HL-60 (cell line): Measurements from ENCODE around the gene LRBA.

Source experiments
- DNase-seq, 2 experiments: peaks; one replicate each; pipeline ENCODE4 v3.0.0-alpha.2; 2010 to 2020; ENCODE audit warnings: low read depth in 1 of 2, low spot score in 1 of 2
- H3K27ac ChIP-seq: fragments of 250-450 bp; sonication (Bioruptor Pico); replicated peaks from 2 replicates; pipeline ENCODE4 v1.5.1; 2020; ENCODE audit warnings: mild to moderate bottlenecking, moderate library complexity
- H3K27me3 ChIP-seq: fragments of 250-450 bp; sonication (Bioruptor Pico); 2 replicates; pipeline ENCODE4 v1.5.1; 2021; ENCODE audit warnings: mild to moderate bottlenecking, moderate library complexity; ENCODE audit not compliant: insufficient read depth, poor library complexity, severe bottlenecking
- H3K4me3 ChIP-seq: replicated peaks from 2 replicates; pipeline ENCODE4 v1.5.1; 2011; ENCODE audit warnings: mild to moderate bottlenecking, control low read depth, low read length; ENCODE audit not compliant: insufficient read depth
- GABPA ChIP-seq: IDR thresholded peaks from 2 replicates; pipeline ENCODE4 v1.6.1; 2012; ENCODE audit warnings: low read depth
- POLR2AphosphoS5 ChIP-seq: IDR thresholded peaks from 2 replicates; pipeline ENCODE4 v1.6.1; 2012; ENCODE audit warnings: low read depth
- REST ChIP-seq: IDR thresholded peaks from 2 replicates; pipeline ENCODE4 v1.6.1; 2012; ENCODE audit warnings: low read depth; ENCODE audit not compliant: insufficient replicate concordance
- SPI1 ChIP-seq: IDR thresholded peaks from 2 replicates; pipeline ENCODE4 v1.6.1; 2012; ENCODE audit warnings: low read depth, mild to moderate bottlenecking, borderline replicate concordance
- TF ChIP-seq, protein P1 (sequence below): IDR thresholded peaks from one replicate; pipeline ENCODE4 v1.5.1; 2011; ENCODE audit warnings: low read length, control low read depth, inconsistent platforms; ENCODE audit not compliant: insufficient read depth

Gene LRBA

DNA sequence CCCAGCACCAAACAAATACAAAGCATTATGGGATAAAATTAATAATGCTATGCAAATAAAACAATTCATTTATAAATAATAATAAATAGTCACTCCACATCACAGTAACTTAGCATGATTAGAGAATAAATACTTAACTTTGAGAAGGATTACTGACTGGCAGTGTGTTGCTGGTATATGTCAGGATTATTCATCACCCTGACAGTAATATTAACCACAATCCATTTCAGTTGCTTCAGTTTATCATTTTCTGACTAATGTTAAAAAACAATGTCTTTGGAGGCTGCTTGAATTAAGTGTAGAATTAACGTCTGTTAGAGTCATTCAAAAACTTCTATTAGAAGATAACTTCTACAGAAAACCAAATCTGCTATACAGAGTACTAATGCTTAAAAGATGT is 557.3 kb downstream of the LRBA start:
- TF ChIP-seq GABPA (no peak), POLR2AphosphoS5 (no peak), SPI1 (no peak), REST (no peak)
- TF ChIP-seq, protein P1, sequence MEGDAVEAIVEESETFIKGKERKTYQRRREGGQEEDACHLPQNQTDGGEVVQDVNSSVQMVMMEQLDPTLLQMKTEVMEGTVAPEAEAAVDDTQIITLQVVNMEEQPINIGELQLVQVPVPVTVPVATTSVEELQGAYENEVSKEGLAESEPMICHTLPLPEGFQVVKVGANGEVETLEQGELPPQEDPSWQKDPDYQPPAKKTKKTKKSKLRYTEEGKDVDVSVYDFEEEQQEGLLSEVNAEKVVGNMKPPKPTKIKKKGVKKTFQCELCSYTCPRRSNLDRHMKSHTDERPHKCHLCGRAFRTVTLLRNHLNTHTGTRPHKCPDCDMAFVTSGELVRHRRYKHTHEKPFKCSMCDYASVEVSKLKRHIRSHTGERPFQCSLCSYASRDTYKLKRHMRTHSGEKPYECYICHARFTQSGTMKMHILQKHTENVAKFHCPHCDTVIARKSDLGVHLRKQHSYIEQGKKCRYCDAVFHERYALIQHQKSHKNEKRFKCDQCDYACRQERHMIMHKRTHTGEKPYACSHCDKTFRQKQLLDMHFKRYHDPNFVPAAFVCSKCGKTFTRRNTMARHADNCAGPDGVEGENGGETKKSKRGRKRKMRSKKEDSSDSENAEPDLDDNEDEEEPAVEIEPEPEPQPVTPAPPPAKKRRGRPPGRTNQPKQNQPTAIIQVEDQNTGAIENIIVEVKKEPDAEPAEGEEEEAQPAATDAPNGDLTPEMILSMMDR = no peak
- H3K27me3 ChIP-seq = no peaks in the 10 kb centered on the region
- no peak for DNase-seq
- no peak overlapping the region for H3K4me3 ChIP-seq
- no peak overlapping the region for H3K27ac ChIP-seq

DNA sequence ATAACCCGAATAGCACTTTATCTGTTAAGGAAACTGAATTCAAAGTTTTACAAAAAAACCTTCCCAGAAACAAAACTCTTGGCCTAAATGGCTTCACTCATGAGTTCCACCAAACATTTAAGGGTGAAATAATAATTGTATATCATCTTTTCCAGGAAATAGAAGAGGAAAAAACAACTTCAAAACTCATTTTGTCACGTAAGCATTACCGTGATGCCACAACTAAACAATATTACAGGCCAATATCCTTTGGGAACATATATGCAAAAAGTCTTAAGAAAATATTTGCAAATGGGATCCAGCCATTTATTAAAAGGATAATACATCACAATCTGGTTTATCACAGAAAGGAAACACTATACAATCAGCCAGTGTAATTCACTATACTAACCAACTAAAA is 563.2 kb downstream of the LRBA start:
- Histone ChIP-seq H3K27me3 (no peaks in the 10 kb centered on the region), H3K4me3 (no peak overlapping the region), H3K27ac (no peak overlapping the region)
- no peak for DNase-seq
- no peak for TF ChIP-seq POLR2AphosphoS5
- TF ChIP-seq GABPA = no peak
- no peak for TF ChIP-seq REST
- TF ChIP-seq, protein P1 = no peak
- no peak for TF ChIP-seq SPI1

GRCh38 chr4:150447356-150447755 is 567.7 kb downstream of the LRBA start:
- TF ChIP-seq POLR2AphosphoS5 (no peak), SPI1 (no peak), REST (no peak)
- TF ChIP-seq, protein P1 = no peak
- DNase-seq = no peak

More at GRCh38 chr4:150447356-150447755, 567.7 kb downstream of the LRBA start:
- Histone ChIP-seq H3K27ac (no peak overlapping the region), H3K4me3 (no peak overlapping the region), H3K27me3 (no peaks in the 10 kb centered on the region)
